ENCODE measurements around the gene LRMDA. TPM values are rescaled to one million over a fixed set of nuclear protein-coding genes. Genes with fewer than 3 reads are reported as not detected.

LRMDA gene
- total and polyA plus RNA-seq, 2 of the 8 experiments (the other 6 are each of a cell fraction or from before 2014, with no cell fraction given) = 0.86 to 2.8 TPM

- no peak for TF ChIP-seq EP300 (IDR thresholded peaks at IDR 0.05; ENCODE audit: borderline replicate concordance in 1 of 2, low read depth in 2 of 2, low read length in 2 of 2)
- TF ChIP-seq, protein P1, sequence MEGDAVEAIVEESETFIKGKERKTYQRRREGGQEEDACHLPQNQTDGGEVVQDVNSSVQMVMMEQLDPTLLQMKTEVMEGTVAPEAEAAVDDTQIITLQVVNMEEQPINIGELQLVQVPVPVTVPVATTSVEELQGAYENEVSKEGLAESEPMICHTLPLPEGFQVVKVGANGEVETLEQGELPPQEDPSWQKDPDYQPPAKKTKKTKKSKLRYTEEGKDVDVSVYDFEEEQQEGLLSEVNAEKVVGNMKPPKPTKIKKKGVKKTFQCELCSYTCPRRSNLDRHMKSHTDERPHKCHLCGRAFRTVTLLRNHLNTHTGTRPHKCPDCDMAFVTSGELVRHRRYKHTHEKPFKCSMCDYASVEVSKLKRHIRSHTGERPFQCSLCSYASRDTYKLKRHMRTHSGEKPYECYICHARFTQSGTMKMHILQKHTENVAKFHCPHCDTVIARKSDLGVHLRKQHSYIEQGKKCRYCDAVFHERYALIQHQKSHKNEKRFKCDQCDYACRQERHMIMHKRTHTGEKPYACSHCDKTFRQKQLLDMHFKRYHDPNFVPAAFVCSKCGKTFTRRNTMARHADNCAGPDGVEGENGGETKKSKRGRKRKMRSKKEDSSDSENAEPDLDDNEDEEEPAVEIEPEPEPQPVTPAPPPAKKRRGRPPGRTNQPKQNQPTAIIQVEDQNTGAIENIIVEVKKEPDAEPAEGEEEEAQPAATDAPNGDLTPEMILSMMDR (IDR thresholded peaks at IDR 0.05; ENCODE audit: control extremely low read depth in 1 of 3, insufficient read depth in 1 of 3, low read depth in 1 of 3, low read length in 3 of 3) = peak in 2 of 3 experiments; percentile 39 to 47; a peak in 3 of 4 replicates
- TF ChIP-seq POLR2AphosphoS5 (IDR thresholded peaks at IDR 0.05; ENCODE audit: low read depth, low read length) = no peak
These were observed 31.8 kb upstream of the LRMDA start (continued) for GRCh38 chr10:75399461-75400162.
